ENCODE results near the gene LIPC.
"Not testable (repeated sequence)": the region's sequence is repeated elsewhere in the genome, so short reads cannot be mapped to it uniquely, and the experiment has no call there.

The LIPC gene

GRCh38 chr15:58594898-58595297 is 163.1 kb downstream of the LIPC start:
- DNase-seq = no peak

GRCh38 chr15:58595516-58596263 is 163.9 kb downstream of the LIPC start:
- DNase-seq = no peak

- DNase-seq = peak in 1 of 2 experiments; percentile 22
These were observed 166.4 kb downstream of the LIPC start for GRCh38 chr15:58597943-58598828.

- DNase-seq = no peak
These were observed 167.0 kb downstream of the LIPC start for GRCh38 chr15:58598829-58599210.

- no peak for DNase-seq
These were observed 171.0 kb downstream of the LIPC start for GRCh38 chr15:58602823-58603222.

GRCh38 chr15:58603927-58604326 is 172.1 kb downstream of the LIPC start:
- not testable (repeated sequence) for DNase-seq

GRCh38 chr15:58604455-58604923 is 172.7 kb downstream of the LIPC start:
- no peak for DNase-seq

GRCh38 chr15:58605931-58606530 is 174.2 kb downstream of the LIPC start:
- DNase-seq = no peak

GRCh38 chr15:58606577-58607080 is 174.8 kb downstream of the LIPC start:
- DNase-seq = no peak

GRCh38 chr15:58608129-58608590 is 176.4 kb downstream of the LIPC start:
- no peak for DNase-seq

GRCh38 chr15:58608711-58609110 is 176.9 kb downstream of the LIPC start:
- DNase-seq = no peak

- no peak for DNase-seq
These were observed 180.2 kb downstream of the LIPC start for GRCh38 chr15:58611731-58612676.

GRCh38 chr15:58616171-58616570 is 184.4 kb downstream of the LIPC start:
- DNase-seq = peak in 1 of 2 experiments; percentile 30

Measured in NCI-H524 (cell line).